ENCODE measurements around the gene BBOF1.
"Not testable (repeated sequence)": the region's sequence is repeated elsewhere in the genome, so short reads cannot be mapped to it uniquely, and the experiment has no call there.

BBOF1 gene

DNA sequence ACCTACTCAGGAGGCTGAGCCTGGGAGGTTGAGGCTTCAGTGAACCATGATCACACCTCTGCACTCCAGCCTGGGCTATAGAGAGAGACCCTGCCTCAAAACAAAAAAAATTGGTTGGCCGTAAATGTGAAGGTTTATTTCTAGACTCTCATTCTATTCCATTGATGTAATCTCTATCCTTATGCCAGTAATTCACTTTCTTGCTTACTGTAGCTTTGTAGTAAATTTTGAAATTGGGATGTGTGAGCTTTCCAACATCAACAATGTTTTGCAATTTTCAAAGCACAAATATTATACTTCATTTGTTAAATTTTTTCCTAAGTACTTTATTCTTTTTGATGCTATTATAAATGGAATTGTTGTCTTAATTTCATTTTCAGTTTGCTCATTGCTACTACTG is 90.2 kb downstream of the BBOF1 start:
- DNase-seq, result no peak

DNA sequence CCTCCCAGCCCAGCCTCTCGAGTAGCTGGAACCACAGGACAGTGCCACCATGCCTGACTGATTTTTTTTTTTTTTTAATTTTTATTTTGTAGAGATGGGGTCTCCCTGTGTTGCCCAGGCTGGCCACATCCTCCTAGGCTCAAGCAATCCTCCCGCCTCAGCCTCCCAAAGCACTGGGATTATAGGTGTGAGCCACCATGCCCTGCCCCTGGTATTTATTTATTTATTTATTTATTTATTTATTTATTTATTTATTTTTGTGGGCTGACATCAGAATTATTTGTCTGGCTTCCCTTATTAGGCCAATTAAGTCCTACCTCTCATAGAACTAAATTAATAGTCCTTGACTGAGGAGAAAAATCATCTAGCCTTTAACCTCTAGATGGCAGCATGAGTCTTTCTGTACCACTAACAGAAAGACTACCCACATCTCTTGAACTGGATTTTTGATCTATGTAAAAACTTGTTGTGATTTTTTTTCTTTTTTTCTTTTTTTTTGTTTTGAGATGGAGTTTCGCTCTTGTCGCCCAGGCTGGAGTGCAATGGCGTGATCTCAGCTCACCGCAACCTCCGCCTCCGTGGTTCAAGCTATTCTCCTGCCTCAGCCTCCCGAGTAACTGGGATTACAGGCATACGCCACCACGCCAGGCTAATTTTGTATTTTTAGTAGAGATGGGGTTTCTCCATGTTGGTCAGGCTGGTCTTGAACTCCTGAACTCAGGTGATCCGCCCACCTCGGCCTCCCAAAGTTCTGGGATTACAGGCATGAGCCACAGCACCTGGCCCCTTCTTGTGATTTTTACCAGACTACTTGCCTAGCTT is 92.5 kb downstream of the BBOF1 start:
- not testable (repeated sequence) for DNase-seq

Data from CD4-positive, alpha-beta T cell treated with Interleukin-17A for 4 hours (primary cell).